GM18505 (cell line): ENCODE results near the gene TSPAN32.

Source experiments
- ATAC-seq: cut with Tn5 transposase; IDR thresholded peaks from one replicate; pipeline ENCODE4 v1.9.1; 2021; ENCODE audit not compliant: unreplicated experiment
- POLR2A ChIP-seq: IDR thresholded peaks from 4 replicates; pipeline ENCODE4 v1.6.1; 2011; ENCODE audit warnings: borderline replicate concordance; ENCODE audit not compliant: insufficient read depth, insufficient read length; ENCODE audit errors: extremely low read depth

Gene TSPAN32, protein sequence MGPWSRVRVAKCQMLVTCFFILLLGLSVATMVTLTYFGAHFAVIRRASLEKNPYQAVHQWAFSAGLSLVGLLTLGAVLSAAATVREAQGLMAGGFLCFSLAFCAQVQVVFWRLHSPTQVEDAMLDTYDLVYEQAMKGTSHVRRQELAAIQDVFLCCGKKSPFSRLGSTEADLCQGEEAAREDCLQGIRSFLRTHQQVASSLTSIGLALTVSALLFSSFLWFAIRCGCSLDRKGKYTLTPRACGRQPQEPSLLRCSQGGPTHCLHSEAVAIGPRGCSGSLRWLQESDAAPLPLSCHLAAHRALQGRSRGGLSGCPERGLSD

DNA sequence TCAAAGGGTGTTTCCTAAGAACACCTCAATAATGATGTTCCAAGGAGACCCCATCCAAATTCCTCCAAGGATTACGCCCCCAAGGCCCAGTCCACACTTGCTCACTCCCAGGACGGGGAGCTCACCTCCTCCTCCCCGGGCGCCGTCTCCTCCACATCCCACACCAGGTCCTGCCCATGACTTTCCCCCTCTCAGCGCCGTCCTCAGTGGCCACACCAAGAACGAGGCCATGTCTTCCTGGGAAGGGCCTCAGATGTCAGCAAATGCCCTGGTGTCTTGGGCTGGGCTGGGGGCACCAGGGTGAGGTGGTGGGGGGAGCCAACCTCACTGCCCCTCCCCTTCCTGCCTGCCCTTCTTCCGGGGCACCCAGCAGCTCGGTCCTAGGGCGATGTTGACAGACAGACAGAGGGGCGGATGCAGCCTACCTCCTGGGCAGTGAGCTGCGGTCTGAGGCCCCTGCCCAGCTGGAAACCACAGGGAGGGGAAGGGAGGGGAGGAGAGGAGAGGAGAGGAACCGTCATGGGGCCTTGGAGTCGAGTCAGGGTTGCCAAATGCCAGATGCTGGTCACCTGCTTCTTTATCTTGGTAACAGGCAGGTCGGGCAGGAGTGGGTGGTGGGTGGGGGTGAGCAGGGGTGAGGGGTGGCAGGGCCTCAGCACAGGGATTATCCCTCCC is at the start of gene TSPAN32, which contains the start of gene C11orf21:
TSS of gene TSPAN32 (plus strand) at position 383 of the 675 bp plus-strand sequence. CDS start at position 520, 137 bp downstream.
TSS of gene C11orf21 (minus strand) at position 288 of the 675 bp plus-strand sequence. CDS start at position 178, 110 bp downstream.
- no peak for ATAC-seq
- TF ChIP-seq POLR2A, result peak; percentile 20

DNA sequence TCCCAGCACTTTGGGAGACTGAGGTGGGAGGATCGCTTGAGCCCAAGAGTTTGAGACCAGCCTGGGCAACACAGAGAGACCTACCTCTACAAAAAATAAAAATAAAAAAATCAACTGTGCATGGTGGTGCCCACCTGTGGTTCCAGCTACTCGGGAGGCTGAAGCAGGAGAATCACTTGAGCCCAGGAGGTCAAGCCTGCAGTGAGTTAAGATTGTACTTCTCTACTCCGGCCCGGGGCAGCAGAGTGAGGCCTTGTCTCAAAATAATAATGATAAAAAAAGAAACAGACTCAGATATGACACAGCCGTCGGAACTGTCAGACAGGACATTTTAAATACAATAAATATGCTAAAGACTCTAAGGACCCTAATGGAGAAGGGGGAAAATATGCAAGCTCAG is 49.8 kb upstream of the TSPAN32 start:
- ATAC-seq, result no peak
- TF ChIP-seq POLR2A, result no peak

DNA sequence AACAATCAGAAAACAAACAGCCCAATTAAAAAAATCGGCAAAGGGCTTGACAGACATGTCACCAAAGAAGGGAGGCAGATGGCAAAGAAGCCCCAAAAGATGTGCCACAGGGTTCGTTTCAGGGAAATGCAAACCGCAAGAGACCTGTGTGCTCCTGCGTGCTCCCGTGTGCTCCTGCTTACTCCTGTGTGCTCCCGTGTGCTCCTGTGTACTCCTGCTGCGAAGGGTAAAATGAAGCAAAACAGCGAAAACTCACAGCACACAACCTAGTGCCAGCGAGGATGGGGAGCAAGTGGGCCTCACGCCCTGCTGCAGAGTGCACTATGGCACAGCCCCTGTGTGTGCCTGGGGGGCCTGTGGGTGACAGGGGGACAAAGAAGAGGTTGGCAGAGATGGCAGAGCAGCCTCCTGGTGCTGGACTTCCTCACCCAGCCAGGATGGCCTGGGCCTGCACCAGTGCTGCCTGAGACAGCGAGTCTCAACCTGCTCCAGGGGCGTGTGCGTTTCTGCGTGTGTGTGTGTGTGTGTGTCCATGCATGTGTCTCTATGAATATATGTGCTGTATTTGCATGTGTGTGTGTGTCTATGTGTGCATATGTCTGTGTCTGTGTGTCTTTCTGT is 45.4 kb upstream of the TSPAN32 start:
- TF ChIP-seq POLR2A, result no peak
- no peak for ATAC-seq

DNA sequence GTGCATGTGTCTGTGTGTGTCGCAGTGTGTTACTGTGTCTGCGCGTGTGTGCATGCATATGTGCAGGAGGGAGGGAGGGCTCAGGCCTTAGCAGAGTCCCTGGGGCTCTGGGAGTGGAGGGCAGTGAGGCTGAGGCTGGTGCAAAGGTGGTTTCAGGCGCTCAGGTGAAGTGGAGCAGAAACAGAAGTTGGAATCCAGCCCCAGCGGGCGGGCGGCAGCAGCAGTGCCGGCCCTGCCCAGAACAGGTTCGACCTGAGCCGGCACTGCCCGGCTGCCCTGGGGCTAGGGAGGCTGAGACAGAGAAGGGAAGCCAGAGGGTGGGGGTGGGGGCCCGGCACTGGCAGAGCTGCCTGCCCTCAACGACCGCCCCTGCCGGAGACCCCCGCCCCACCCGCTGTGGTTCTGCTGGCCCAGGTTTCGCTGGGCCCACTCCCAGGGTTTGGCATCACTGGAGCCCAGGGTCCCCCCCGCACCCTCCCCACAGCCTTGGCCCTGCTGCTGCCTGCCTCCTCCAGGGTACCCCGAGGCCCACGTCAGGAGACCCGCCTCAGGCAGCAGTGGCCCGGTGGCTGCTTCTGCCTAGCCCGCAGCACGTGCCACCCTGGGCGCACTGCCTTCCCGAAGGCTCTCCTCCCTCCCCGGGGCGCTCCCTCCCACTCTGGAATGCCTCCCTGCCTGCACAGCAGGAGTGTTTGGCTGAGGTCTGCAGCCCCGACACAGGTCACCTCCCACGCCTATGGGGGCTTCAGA is 44.7 kb upstream of the TSPAN32 start:
- TF ChIP-seq POLR2A, result no peak
- ATAC-seq, result no peak

DNA sequence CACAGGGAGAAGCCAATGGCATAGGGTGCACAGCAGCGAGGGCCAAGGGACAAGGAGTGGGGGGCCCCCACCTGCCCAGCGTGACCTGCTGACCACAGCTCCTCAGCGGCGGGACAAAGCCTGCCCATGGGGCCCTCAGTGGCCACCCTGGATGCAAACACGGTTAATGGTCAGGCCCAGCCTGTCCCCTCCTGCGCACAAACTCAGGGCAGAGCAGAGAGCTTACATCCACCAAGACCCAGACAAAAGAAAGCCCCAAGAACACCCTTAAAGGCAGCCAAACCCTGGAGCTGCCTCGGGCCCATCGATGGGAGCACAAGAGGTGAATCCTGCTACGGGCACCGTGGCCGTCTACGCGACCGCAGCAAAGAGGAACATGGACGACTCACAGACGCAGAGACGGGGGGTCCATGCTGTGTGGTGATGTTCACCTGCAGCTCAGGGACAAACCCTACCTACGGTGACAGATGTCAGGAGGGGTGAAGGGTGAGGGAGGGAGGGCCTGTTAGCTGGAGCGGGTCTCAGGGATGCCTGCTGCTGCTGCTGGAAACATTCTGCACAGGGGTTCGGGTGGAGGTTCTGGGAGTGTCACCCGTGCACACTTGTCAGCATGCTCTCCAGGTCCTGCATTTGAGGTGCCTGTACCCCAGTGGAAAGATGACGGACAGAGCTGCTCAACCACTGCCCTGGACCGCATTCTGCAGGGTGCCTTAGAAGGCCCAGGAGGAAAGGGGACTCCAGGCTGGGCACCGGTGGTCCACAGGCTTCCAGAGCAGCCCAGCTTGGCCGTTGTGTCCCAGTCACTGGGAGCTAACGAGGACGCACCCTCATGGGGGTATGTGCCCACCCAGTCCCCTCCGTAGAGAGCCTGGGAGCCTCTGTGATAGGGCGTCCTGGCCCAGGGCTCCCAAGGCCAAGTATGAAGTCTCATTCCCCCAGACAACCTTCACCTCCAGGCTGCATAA is 43.0 kb upstream of the TSPAN32 start:
- no peak for TF ChIP-seq POLR2A
- no peak for ATAC-seq

DNA sequence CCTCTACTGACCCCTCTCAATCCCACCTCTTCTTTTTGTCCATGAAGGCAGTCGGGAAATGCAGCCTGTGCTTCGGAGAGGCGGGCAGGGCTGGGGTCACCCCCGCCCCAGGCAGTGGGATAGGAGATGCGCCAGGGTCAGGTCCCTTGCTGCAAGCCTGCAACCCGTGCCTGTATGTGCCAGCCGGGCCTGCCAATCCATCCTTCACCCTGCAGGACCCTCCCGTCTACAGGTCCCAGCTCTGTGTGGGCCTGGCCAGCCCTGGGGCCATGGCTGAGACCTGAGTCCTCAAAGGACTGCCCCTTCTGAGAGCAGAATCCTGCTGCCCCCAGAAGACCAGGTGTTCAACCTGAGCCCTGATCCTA is 42.4 kb upstream of the TSPAN32 start:
- ATAC-seq, result no peak
- no peak for TF ChIP-seq POLR2A

DNA sequence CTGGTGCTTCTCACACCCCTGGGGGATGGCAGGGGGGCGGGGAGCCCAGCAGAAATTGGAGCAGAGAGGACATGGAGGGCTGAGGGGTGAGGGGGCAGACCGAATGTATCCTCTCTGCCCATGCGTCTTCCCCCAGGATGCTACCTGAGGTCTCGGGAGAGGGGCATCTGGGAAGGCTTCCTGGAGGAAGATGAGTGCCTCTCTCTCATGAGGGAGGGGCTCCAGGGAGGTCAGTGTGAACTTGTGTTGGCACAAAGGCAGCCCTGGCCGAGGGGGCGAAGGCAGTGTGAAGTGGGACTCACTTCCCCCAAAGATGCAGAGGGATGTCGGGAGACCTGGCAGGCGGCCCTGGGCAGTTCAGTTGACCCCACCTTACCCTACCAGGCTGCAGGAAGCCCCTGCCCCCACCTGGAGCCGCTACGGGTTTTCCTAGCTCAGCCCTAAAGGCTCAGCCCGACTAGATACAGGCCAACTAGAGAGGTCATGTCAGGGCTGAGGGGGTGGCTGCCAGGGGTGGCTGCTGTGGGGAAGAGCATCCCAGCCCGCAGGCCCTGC is 41.8 kb upstream of the TSPAN32 start:
- no peak for TF ChIP-seq POLR2A
- ATAC-seq, result no peak

DNA sequence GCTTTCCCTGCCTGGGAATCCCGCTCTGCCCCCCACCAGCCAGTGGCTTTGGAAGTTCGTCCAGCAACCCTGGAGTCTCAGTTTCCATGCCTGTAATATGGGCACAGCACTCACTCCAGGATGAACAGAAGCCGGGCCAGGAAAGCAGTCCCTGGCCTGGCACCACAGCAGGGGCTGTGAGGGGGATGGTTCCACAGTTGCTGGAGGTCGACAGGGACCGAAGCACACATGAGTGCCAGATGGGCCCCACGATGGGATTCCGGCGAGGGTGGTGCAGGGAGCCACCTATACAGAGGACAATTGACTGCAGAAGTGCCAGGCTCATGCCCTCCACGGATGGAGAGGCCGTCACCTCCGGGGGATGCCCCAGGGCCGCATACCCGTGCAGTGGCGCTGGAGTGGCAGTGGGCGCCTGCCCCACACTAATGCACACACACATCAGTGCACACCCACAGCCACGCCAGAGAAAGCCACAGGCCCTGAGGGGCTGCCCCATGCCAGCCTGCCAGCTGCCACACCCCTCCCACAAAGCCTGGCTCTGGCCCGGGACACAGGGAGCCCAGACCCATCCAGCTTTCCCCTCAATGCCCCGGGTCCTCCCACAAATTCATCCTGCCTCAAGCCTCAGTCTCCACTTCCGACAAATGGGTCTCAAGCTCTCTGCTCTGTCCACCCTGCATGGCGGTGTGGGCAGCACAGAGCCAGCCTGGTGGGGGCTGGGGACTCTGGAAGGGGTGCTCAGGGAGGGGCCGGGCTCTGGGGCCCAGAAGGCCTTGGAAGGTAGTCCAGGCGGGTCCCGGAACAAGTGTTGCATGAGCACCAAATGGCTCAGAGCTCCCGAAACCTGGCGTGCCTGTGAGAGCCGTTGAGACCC is 41.1 kb upstream of the TSPAN32 start:
- ATAC-seq, result no peak
- no peak for TF ChIP-seq POLR2A

DNA sequence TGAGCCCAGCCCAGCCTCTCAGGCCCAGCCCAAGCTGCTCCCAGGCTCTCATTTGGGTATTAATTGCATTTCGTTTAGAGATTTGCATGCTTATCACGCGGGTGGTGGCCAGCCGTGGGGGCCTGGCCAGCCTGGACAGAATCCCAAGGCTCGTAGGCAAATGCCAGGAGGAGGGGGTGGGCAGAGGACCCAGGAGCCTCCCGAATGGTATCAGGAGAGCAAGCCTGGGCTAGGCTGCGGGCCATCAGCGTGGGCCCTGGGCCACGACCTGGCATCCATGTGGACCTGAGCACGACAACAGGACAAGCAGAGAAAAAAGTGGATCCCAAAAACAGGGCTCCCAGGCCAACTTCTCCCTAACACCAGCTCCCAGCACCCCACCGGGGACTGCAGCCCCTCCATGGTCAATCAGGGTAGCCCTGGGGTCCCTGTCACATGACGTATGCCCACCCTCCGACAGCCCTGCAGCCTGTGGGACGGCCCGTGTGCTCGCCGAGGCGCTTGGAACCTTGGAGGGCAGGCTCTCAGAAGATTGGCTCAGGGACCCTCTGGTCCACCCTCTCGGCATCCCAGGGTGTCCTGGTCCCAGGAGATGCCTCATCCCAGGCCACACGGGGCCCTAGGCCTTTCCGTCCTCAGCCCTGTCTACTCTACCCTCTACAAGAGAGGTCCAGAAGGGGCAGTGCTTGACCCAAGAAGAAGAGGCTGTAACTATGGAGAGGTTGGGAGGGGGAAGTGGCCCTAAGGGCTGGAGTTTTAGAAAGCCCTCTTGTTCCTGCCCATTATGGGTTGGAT is 40.2 kb upstream of the TSPAN32 start:
- no peak for ATAC-seq
- TF ChIP-seq POLR2A, result no peak

DNA sequence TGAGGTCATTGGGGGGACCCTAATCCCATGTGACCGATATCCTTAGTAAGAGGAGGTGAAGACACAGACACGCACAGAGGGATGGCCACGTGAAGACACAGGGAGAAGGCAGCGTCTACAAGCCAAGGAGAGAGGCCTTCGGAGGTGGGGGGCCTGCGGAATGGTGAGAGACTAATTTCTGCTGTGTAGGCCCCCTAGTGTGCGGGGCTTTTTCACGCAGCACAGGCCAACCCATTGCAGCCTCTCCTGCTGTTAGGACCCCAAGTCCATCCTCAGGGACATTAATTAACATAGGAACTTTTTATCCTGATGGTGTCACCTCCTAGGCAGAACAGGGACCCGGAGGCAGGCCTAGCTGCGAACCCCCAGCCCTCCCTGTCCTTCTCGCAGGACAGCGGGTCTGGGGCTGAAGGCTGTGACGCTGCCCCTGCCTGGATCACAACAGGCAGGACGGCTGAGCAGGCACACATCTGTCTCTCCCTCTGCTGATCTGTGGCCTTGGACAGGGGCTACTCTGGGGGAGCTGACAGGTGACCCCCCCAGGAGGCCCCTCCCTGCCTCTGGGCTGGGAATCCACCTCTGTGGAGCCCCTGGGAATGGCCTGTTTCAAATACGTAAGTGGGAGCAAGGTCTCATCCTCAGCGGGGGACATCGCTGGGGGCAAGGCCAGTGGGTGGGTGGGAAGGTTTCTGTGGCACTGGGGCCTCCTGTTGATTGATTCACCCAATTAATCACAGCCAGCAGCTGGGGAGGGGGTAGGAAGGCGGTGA is 39.3 kb upstream of the TSPAN32 start:
- no peak for ATAC-seq
- no peak for TF ChIP-seq POLR2A

DNA sequence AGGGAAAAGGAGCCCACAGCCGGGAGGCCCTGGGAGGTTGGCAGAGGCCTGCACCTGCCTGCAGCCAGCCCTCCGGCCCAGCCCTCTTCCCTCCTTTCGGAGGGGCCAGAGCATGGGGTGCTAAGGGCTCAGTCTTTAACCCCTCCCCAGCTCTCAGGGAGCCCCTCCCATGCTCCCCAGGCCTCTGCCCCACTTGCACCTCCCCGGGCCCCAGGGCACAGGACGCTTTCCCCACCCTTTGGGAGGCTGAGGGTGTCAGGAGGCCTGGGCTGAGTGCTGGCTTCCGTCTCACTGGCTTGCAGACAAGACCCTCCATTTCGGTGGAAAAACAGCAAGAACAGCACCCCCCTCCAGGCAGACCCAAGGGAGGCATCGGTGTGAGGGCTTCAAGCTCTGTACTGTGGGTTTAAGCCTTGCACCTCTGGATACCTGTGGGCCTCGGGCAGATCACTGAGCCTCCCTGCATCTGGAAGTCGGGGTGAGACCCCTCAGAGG is 38.7 kb upstream of the TSPAN32 start:
- no peak for TF ChIP-seq POLR2A
- no peak for ATAC-seq
